K562 (cell line): ENCODE results near the gene GUK1. TPM values are rescaled to one million over a fixed set of nuclear protein-coding genes. Genes with fewer than 3 reads are reported as not detected.

Source experiments
- DIDO1 ChIP-seq: fragments of 450-650 bp; IDR thresholded peaks from 2 replicates; pipeline ENCODE4 v1.6.1; 2016; ENCODE audit warnings: low read depth, missing biosample characterization, missing genetic modification characterization
- HDAC1 ChIP-seq, 2 experiments: fragments of 450-650 bp; IDR thresholded peaks; 2 replicates each; pipeline ENCODE4 v1.6.1; 2016 to 2017; ENCODE audit warnings: inconsistent platforms in 1 of 2, mild to moderate bottlenecking in 1 of 2, moderate library complexity in 1 of 2
- HNRNPL ChIP-seq: fragments of 200-400 bp; formaldehyde crosslinking; IDR thresholded peaks from 2 replicates; pipeline ENCODE4 v1.6.1; 2017; ENCODE audit warnings: low read depth, mild to moderate bottlenecking, low read length
- MAX ChIP-seq: sonication (generic); formaldehyde crosslinking; IDR thresholded peaks from 2 replicates; pipeline ENCODE4 v1.9.0; 2022; ENCODE audit warnings: mild to moderate bottlenecking, missing genetic modification reagents
- NR1H2 ChIP-seq: sonication (generic); formaldehyde crosslinking; IDR thresholded peaks from 2 replicates; pipeline ENCODE4 v1.4.0; 2020; ENCODE audit warnings: mild to moderate bottlenecking, missing genetic modification reagents
- PHF21A ChIP-seq: fragments of 450-650 bp; IDR thresholded peaks from 2 replicates; pipeline ENCODE4 v1.6.1; 2017; ENCODE audit warnings: low read depth, borderline replicate concordance
- POLR2B ChIP-seq: fragments of 450-650 bp; IDR thresholded peaks from 2 replicates; pipeline ENCODE4 v1.6.1; 2018; ENCODE audit warnings: low read depth; ENCODE audit not compliant: partially characterized antibody
- PRDM10 ChIP-seq: fragments of 450-650 bp; IDR thresholded peaks from 2 replicates; pipeline ENCODE4 v1.6.1; 2018; ENCODE audit not compliant: partially characterized antibody
- PRMT5 ChIP-seq: sonication (generic); formaldehyde crosslinking; IDR thresholded peaks from 2 replicates; pipeline ENCODE4 v1.5.0; 2020; ENCODE audit warnings: missing genetic modification reagents
- RBBP5 ChIP-seq: fragments of 200-600 bp; sonication (generic); IDR thresholded peaks from 2 replicates; pipeline ENCODE4 v1.6.1; 2012; ENCODE audit warnings: borderline replicate concordance, mild to moderate bottlenecking, low read length, control low read depth, inconsistent platforms; ENCODE audit not compliant: insufficient read depth, poor library complexity, severe bottlenecking
- RREB1 ChIP-seq: fragments of 250-450 bp; sonication (Bioruptor Pico); IDR thresholded peaks from 2 replicates; pipeline ENCODE4 v1.4.0; 2020
- STAT5A ChIP-seq: IDR thresholded peaks from 2 replicates; pipeline ENCODE4 v1.6.1; 2012; ENCODE audit warnings: low read length, inconsistent platforms, borderline replicate concordance
- ZNF143 ChIP-seq: sonication (generic); formaldehyde crosslinking; IDR thresholded peaks from 2 replicates; pipeline ENCODE4 v1.9.0; 2022; ENCODE audit warnings: mild to moderate bottlenecking, missing genetic modification reagents
- ZNF253 ChIP-seq: fragments of 250-450 bp; sonication (Bioruptor Pico); conservative IDR thresholded peaks from 2 replicates; pipeline ENCODE4 v1.6.1; 2021; ENCODE audit warnings: mild to moderate bottlenecking
- ZNF280A ChIP-seq: fragments of 450-650 bp; IDR thresholded peaks from 2 replicates; pipeline ENCODE4 v1.6.1; 2018; ENCODE audit warnings: mild to moderate bottlenecking, low read depth; ENCODE audit not compliant: partially characterized antibody
- polyA plus RNA-seq, 8 experiments: library from polyadenylated mRNA; depleted of rRNA in 4 of 8; stranded (reverse) in 5 of 8; unstranded in 3 of 8; fragments of >200 nt; fragmentation: Nextera tagmentation in 2 of 8; fragmentation: Illumina TruSeq in 1 of 8; extraction: Ambion mirVana in 2 of 8; extraction: Trizol in 1 of 8; gene quantifications; 2 replicates each; pipeline versions ENCODE4 v1.2.1 to v1.2.3, GENCODE V29; 2011 to 2014; ENCODE audit warnings: inconsistent platforms in 1 of 8, missing spikeins in 1 of 8
- total RNA-seq, 7 experiments: library from RNA; depleted of rRNA in 6 of 7; stranded (reverse); fragments of >200 nt in 6 of 7; fragmentation: Illumina TruSeq in 2 of 7; extraction: Trizol in 2 of 7; gene quantifications; 2 replicates each; pipeline versions ENCODE4 v1.2.1 to v1.2.3, GENCODE V29; 2011 to 2021; ENCODE audit warnings: low replicate concordance in 1 of 7

GUK1 gene
- total and polyA plus RNA-seq, 9 of the 15 experiments (the other 6 are each of a cell fraction or from before 2014, with no cell fraction given), result 7.0 to 331 (median 132) TPM

GRCh38 chr1:228139931-228140723, at the start of gene GUK1 (continued):
- TF ChIP-seq ZNF280A (no peak), NR1H2 (CRISPR knock-in tag) (peak; percentile 14; the same call in 1 of the 2 replicates), PRDM10 (no peak), RBBP5 (peak; percentile 84), HNRNPL (peak; percentile 84; the same call in 1 of the 2 replicates), ZNF253 (no peak), RREB1 (CRISPR knock-in tag) (no peak), PRMT5 (CRISPR knock-in tag) (no peak; the same call in none of the 2 replicates), STAT5A (no peak), ZNF143 (CRISPR knock-in tag) (no peak), DIDO1 (tag) (no peak), PHF21A (no peak), HDAC1 (IDR thresholded peaks at IDR 0.05) (peak in 1 of 2 experiments; percentile 93; a peak in 2 of 4 replicates), POLR2B (peak; percentile 81), MAX (peak; percentile 87)
